Measurements from ENCODE around the gene SLC25A51.

- TF ChIP-seq CTCF (IDR thresholded peaks at IDR 0.05; ENCODE audit: poor library complexity) (no peak), EZH2 (IDR thresholded peaks at IDR 0.05; ENCODE audit: borderline replicate concordance) (no peak), EZH2phosphoT487 (IDR thresholded peaks at IDR 0.05; ENCODE audit: low read depth, severe bottlenecking, unreplicated experiment) (no peak)
These were observed 23.2 kb upstream of the SLC25A51 start for GRCh38 chr9:37927132-37927531.
